Breast epithelium (tissue), 3 donors: ENCODE results near the gene ALDH5A1.

Experiments
- CTCF ChIP-seq, 3 donors: fragments of 450-650 bp; IDR thresholded peaks; one replicate each; pipeline ENCODE4 v1.5.1; 2016 to 2017; ENCODE audit warnings: antibody characterized with exemption in 3 of 3, mild to moderate bottlenecking in 3 of 3, moderate library complexity in 3 of 3
- POLR2A ChIP-seq: fragments of 450-650 bp; IDR thresholded peaks from one replicate; pipeline ENCODE4 v1.6.1; 2016; ENCODE audit warnings: antibody characterized with exemption, mild to moderate bottlenecking, moderate library complexity
- POLR2AphosphoS5 ChIP-seq, 3 donors: sonication (generic); formaldehyde crosslinking; IDR thresholded peaks; one replicate each; pipeline ENCODE4 v1.6.1; 2017; ENCODE audit warnings: antibody characterized with exemption in 3 of 3

- TF ChIP-seq POLR2A (no peak), CTCF (IDR thresholded peaks at IDR 0.05) (no peak), POLR2AphosphoS5 (IDR thresholded peaks at IDR 0.05) (no peak)
Observed at GRCh38 chr6:24484657-24485323, 10.0 kb upstream of the ALDH5A1 start.
